GM12865 (cell line): ENCODE data around the gene LRRC23.

Source experiments
- DNase-seq: peaks from one replicate; pipeline ENCODE4 v3.0.0; 2010; ENCODE audit warnings: low read depth
- H3K4me3 ChIP-seq: 2 replicates; pipeline ENCODE4 v1.5.1; 2011; ENCODE audit warnings: mild to moderate bottlenecking, low read depth, low read length, control low read depth
- CTCF ChIP-seq: IDR thresholded peaks from 2 replicates; pipeline ENCODE4 v1.5.1; 2011; ENCODE audit warnings: low read length, control low read depth, low read depth, inconsistent platforms; ENCODE audit not compliant: insufficient read depth; ENCODE audit errors: missing control alignments

LRRC23 gene

GRCh38 chr12:6951551-6952120 is 47.0 kb downstream of the LRRC23 start:
- no peak for DNase-seq
- peak overlapping the region; percentile 76 for H3K4me3 ChIP-seq
- no peak for TF ChIP-seq CTCF

- peak overlapping the region; percentile 76 for H3K4me3 ChIP-seq
Observed at GRCh38 chr12:6952121-6952862, 47.7 kb downstream of the LRRC23 start.

GRCh38 chr12:6952863-6953441 is 48.3 kb downstream of the LRRC23 start:
- H3K4me3 ChIP-seq, result peak overlapping the region; percentile 76
- DNase-seq, result no peak
- TF ChIP-seq CTCF, result no peak

More at GRCh38 chr12:6952121-6952862, 47.7 kb downstream of the LRRC23 start:
- TF ChIP-seq CTCF, result no peak
- DNase-seq, result no peak

GRCh38 chr12:6953442-6954315 is 49.1 kb downstream of the LRRC23 start:
- no peak for TF ChIP-seq CTCF
- DNase-seq, result peak; percentile 96
- H3K4me3 ChIP-seq, result peak overlapping the region; percentile 76

GRCh38 chr12:6954316-6955107 is 49.9 kb downstream of the LRRC23 start:
- peak overlapping the region; percentile 76 for H3K4me3 ChIP-seq
- peak; percentile 50 for DNase-seq
- no peak for TF ChIP-seq CTCF
